ENCODE results near the gene HECW1. TPM values are rescaled to one million over a fixed set of nuclear protein-coding genes. Genes with fewer than 3 reads are reported as not detected.

Gene HECW1
- total and polyA plus RNA-seq, 8 donors: 0.04 to 0.69 (median 0.12) TPM; not detected in 5

DNA sequence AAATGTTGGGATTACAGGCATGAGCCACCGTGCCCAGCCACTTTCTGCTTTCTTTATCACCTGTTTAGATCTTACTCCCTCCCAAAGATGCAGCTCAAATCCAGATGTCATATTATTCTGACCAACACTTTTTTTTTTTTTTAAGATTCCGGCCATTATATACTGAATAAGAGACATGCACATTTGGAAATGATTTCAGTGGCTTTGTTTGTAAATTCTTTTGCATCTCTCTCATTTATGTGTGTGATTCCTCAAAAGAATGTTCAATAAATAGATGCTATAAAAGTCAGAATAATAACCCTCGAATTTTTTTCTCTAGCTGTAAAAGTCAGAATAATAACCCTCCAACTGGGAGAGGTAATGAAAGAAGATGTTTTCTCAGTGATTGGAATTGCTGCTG, 25.4 kb downstream of the HECW1 start:
- intact Hi-C loops (cut with DNase I): no loop called here
- ATAC-seq (no peak), FAIRE-seq (no peak), DNase-seq (no peak)
- H3K27ac ChIP-seq: no peak overlapping the region
- no peaks in the 10 kb centered on the region for H3K9me3 ChIP-seq
- 58 to 62% methylated on average over 3 of the region's 3 CpGs for WGBS, 2 donors
- no peaks in the 10 kb centered on the region for H3K36me3 ChIP-seq
- no peaks in the 10 kb centered on the region for H3K27me3 ChIP-seq
- no peak overlapping the region for H3K4me3 ChIP-seq
- TF ChIP-seq, protein P1, sequence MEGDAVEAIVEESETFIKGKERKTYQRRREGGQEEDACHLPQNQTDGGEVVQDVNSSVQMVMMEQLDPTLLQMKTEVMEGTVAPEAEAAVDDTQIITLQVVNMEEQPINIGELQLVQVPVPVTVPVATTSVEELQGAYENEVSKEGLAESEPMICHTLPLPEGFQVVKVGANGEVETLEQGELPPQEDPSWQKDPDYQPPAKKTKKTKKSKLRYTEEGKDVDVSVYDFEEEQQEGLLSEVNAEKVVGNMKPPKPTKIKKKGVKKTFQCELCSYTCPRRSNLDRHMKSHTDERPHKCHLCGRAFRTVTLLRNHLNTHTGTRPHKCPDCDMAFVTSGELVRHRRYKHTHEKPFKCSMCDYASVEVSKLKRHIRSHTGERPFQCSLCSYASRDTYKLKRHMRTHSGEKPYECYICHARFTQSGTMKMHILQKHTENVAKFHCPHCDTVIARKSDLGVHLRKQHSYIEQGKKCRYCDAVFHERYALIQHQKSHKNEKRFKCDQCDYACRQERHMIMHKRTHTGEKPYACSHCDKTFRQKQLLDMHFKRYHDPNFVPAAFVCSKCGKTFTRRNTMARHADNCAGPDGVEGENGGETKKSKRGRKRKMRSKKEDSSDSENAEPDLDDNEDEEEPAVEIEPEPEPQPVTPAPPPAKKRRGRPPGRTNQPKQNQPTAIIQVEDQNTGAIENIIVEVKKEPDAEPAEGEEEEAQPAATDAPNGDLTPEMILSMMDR (IDR thresholded peaks at IDR 0.05): no peak
- H3K4me1 ChIP-seq: no peaks in the 10 kb centered on the region

DNA sequence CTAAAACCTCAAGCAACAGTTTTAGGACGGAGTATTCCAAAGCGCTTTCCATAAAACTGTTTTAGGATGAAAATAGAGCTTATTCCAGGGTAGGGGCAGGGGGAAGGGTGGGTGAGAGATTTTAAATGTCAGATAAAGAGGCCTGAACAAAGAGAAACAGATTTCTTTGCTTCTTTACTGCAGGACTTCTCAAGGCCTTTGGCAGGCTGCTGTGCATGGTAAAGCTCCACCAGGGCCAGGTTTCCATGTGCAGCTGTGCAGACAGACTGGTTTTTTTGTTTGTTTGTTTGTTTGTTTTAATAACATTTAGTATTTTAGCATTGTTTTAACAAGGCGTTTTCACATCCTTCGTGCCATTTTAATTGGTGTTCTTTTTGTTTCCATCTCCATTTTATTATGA, 26.3 kb downstream of the HECW1 start:
- ATAC-seq: no peak
- DNase-seq: no peak
- Histone ChIP-seq H3K9me3 (no peaks in the 10 kb centered on the region), H3K4me3 (no peak overlapping the region), H3K27ac (no peak overlapping the region), H3K4me1 (no peaks in the 10 kb centered on the region), H3K36me3 (no peaks in the 10 kb centered on the region), H3K27me3 (no peaks in the 10 kb centered on the region)
- WGBS, 2 donors: 58 to 73% methylated on average over 4 of the region's 4 CpGs
- intact Hi-C loops (cut with DNase I): no loop called here
- FAIRE-seq: no peak
- TF ChIP-seq, protein P1 (IDR thresholded peaks at IDR 0.05): no peak

DNA sequence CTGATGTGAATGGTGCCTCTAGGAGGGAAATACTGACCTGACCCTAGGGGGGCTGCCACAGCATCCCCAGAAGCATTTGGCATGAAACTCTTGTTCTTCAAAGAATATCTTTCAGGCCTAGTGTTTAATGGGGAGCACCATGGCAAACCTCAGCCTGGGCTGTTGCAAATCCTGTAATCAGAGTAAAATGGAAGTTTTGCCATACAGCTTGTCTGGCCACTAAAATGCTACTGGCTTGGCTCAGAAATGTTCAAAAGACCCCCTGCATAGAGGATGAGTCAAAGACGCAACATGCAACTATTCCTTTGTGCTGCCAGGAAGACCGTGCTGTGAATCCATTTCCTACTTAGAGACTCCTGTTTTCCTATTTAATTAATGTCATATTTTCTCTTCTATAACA, 26.7 kb downstream of the HECW1 start:
- intact Hi-C loops (cut with DNase I): no loop called here
- Histone ChIP-seq H3K27me3 (no peaks in the 10 kb centered on the region), H3K36me3 (no peaks in the 10 kb centered on the region), H3K4me1 (no peaks in the 10 kb centered on the region), H3K27ac (no peak overlapping the region), H3K9me3 (no peaks in the 10 kb centered on the region), H3K4me3 (no peak overlapping the region)
- WGBS, 2 donors: 70 to 80% methylated on average over 2 of the region's 2 CpGs
- TF ChIP-seq, protein P1 (IDR thresholded peaks at IDR 0.05): no peak
- FAIRE-seq (no peak), ATAC-seq (no peak), DNase-seq (no peak)

DNA sequence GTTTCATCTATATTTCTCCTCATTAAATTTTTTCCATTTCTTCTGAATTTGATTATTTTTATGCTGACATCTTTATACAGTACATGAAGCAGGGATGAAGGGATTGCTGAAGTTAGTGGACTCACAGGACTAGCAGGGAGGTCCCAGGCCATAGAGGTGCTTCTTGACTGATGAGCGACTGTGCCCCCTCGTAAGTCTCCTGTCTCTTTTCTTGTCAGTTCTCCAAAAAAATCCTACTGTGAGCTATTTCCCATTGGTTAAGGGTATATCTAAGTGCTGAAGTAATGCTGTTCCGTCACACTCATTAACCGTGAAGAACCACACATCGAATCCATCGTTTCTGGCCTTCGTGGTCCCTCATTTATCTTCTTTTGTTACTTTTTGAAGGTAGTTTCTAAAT, 27.7 kb downstream of the HECW1 start:
- Histone ChIP-seq H3K9me3 (no peaks in the 10 kb centered on the region), H3K4me3 (no peak overlapping the region), H3K4me1 (no peaks in the 10 kb centered on the region), H3K27me3 (no peaks in the 10 kb centered on the region), H3K36me3 (no peaks in the 10 kb centered on the region), H3K27ac (no peak overlapping the region)
- FAIRE-seq (no peak), ATAC-seq (no peak), DNase-seq (no peak)
- intact Hi-C loops (cut with DNase I): no loop called here
- 88 to 94% methylated on average over 7 of the region's 7 CpGs for WGBS, 2 donors
- TF ChIP-seq, protein P1 (IDR thresholded peaks at IDR 0.05): no peak

DNA sequence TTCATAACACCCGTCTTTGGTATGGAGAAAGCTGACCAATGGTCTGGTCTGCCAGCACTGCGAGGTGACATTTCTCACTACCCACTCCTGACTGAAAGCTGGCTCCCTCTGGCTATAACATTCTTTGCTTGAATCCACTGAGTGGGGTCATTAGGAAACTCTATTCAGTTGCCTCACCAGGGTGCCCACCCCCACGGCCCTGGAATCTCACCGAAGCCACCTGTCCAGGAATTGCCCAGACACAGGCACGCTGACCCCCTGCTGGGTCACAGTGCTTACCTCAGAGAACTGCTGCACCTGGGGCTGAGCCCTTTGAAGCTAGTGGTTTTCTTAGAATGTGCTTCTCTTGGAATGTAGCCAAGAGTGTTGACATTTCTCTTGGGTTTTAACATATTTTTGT, 28.6 kb downstream of the HECW1 start:
- Histone ChIP-seq H3K36me3 (no peaks in the 10 kb centered on the region), H3K27me3 (no peaks in the 10 kb centered on the region), H3K4me1 (no peaks in the 10 kb centered on the region), H3K9me3 (no peaks in the 10 kb centered on the region), H3K4me3 (no peak overlapping the region), H3K27ac (no peak overlapping the region)
- 41 to 47% methylated on average over 5 of the region's 5 CpGs for WGBS, 2 donors
- TF ChIP-seq, protein P1 (IDR thresholded peaks at IDR 0.05): no peak
- ATAC-seq (no peak), DNase-seq (no peak), FAIRE-seq (no peak)
- intact Hi-C loops (cut with DNase I): no loop called here

All from pancreas (tissue), 10 donors.